GM18873 (cell line): ENCODE results near the gene RETREG2.
A peak's percentile ranks its signal among the peaks of the same experiment; 100 is the strongest.

ENCODE experiments used
- ATAC-seq: cut with Tn5 transposase; IDR thresholded peaks from one replicate; pipeline ENCODE4 v1.9.1; 2021; ENCODE audit warnings: mild to moderate bottlenecking, moderate library complexity, moderate number of reproducible peaks; ENCODE audit not compliant: unreplicated experiment, low FRiP score

RETREG2 gene

DNA sequence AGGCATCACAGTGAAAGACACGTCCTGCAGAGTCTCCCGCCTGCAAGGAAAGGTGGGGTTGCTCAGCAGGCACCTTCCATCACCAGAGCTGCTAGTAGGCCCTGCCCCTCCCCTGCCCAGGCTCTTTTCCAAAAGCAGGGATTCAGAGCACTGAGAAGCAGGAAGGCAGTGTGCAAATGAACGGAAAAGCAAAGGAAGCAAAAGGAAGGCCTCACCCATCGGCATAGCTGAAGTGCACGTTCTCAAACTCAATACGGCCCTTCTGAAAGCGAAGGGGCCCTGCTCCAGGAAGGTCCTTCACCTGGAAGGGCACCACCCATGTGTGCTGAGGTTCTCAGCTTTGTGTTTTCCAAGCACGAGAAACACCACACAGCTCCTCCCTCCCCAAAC, 34.9 kb downstream of the RETREG2 start:
- no peak for ATAC-seq

GRCh38 chr2:219213486-219214071, 35.5 kb downstream of the RETREG2 start:
- no peak for ATAC-seq

DNA sequence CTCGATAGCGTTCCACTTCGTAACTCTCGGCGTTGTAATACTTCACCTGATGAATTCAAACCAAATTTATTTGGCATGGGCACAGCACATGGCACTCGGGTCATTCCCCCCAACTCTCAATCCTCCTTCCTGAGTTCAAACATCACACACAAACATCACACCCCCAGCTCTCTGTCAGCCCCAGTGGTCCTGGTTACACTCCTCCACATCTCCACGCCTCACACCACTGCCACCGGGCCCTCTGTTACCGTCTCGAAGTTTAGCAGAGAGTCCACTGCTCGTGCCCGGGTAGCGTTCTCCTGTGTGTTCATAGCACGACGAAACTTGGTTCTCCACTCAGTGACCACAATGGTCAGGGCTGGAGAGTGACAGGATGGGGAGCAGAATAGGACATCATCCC, 36.1 kb downstream of the RETREG2 start:
- ATAC-seq = no peak

GRCh38 chr2:219214786-219215185, 36.7 kb downstream of the RETREG2 start:
- no peak for ATAC-seq

DNA sequence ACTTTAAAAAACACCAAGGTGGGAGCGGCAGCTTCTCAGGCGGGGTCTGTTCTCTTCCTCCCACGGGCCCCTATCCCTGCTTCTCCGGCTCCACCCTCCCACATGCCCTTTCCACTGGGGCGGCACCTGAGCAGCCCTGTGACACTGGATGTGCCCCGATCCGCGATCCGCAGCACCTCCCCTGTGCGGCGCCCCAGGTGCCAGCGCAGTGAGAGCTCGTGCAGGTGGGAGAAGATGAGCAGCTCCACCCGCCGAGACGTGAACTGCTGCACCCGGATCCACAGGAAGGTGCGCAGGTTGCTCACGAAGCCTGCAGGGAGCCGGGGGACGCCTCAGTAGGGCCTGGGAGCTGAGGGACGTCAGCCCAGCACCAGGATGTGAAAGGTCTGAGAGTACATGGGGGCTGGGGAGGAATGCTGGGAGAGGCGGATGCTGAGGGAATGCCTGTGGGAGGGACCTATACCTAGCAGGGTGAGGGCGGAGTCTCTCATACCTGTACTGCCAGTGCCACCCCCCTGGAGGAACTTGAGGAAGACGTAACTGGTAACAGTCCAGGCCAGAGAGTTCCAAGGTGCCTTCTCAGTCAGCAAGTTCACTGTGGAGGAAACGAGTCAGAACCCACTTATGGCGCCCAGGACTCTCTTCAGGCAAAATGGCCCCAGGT, 37.9 kb downstream of the RETREG2 start:
- ATAC-seq = no peak

DNA sequence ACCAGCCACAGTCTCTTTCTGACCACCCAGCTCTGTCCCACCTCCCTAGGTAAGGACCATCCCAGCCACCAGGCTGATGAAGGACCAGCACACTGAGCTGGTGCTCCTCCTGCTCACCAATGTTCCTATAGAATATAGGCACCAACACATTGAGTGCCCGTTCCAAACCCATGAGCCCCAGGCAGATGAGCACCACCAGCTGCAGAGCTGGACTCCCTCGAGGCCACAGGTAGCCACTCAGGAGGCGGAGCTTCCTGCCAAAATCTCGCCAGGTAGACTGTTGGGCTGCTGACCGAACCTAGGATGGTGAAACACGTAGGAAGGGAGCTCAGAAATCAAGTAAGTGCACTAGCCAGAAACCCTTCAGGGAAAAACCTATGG, 38.5 kb downstream of the RETREG2 start:
- ATAC-seq = no peak

DNA sequence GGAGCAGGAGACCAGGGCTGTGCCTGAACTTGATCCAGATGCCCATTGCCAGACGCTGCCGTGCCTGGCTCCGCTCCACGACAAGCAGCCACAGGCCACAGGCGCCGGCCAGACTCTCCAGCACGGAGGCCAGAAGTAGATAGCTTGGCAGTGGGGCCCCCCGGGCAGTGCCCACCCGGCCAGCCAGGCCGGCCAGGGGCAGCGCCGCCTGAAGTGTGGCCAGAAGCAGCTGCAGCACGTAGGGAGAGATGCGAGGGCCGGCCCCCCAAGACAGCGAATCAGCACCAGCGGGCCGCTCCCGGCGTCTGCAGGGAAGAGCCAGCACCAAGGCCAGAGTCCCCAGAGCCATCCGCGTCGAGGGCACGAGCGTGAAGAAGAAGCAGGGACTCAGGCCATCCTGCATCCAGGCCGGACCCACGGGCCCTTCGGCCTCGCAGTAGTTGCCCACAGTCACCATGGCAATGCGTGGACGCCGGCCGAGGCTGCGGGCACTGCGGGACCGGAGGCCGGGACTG, 40.2 kb downstream of the RETREG2 start:
- peak; percentile 26 for ATAC-seq

DNA sequence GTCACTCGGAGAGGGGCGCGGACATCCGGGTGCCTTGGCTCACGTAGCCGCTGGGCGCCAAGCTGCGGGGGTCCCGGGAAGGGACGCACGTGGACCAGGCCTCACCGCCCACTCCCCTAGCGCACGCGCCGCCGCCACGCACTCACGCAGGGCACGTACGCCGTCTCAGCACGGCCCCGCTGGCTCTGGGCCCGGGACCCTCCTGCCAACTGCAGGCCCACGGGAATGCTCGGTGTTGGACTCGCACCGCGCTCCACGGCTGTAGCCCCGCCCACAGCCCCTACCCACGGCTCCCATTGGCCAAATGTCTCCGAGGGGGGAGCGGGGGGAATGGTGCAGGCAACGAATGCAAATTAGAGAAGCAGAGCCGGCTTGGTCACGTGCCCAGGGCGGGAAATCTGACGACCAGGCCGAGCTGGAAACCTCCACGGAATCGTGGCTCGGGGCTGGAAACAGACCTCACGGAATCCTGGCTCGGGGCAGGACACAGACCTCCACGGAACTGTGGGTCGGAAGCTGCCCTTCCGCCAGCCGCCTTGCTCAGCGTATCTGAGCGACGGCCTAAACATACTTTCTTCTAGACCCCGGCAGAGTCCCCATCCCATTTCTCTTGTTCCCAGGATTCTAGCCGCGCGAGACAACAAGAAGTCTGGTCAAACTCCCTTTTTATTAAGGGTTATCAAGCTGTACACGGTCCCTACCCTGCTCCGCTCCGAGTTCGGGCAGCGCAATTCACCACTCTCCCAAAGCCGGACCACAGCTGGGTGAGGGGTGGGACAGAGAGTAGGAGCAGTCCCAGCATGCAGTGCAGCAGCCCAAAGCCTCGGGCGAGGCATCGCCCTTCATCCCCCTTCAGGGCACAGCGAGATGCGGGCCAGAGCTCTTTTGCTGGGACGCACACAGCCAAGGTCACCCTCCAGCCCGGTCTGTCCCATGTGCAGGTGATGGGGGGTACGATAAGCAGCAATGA, 40.9 kb downstream of the RETREG2 start, which contains the start of gene ABCB6:
TSS of gene ABCB6 (minus strand) at position 227 of the 970 bp plus-strand sequence. CDS start 285 bp downstream, outside the sequence.
- peak; percentile 51 for ATAC-seq

DNA sequence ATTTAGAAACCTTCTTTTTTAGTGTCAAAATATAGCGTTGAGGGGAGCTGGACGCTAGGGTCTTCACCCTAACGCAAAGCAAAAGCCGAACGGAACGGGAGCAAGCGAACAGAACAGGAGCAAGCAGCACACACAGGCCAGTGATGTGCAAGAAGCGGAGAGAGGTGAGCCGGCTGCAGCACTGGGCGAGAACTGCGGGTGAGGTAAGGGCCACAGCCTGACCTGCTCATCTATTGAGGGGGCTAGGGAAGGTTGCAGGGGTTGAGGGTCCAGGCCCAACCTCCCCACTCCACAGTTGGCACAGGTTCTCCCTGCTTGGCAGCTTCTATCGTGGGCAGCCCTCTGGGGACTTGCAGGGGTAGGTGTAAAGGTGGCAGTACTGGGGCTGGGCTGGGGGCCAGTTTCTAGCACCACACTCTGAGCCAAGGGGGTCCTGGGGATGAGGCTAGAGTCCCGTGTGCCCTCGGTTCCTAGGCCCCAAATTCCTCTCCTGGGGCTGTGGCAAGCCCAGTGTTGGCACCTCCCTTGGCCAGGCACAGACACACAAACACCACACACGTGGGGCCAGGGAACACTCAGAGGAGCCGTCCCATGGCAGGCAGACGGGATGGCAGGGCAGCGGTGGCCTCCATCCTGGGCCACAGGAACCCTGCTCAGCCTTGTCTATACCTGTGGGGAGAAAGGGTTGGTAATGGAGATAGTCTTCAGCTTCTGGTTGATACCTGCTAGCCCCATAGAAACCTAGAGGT, 41.9 kb downstream of the RETREG2 start:
- no peak for ATAC-seq

DNA sequence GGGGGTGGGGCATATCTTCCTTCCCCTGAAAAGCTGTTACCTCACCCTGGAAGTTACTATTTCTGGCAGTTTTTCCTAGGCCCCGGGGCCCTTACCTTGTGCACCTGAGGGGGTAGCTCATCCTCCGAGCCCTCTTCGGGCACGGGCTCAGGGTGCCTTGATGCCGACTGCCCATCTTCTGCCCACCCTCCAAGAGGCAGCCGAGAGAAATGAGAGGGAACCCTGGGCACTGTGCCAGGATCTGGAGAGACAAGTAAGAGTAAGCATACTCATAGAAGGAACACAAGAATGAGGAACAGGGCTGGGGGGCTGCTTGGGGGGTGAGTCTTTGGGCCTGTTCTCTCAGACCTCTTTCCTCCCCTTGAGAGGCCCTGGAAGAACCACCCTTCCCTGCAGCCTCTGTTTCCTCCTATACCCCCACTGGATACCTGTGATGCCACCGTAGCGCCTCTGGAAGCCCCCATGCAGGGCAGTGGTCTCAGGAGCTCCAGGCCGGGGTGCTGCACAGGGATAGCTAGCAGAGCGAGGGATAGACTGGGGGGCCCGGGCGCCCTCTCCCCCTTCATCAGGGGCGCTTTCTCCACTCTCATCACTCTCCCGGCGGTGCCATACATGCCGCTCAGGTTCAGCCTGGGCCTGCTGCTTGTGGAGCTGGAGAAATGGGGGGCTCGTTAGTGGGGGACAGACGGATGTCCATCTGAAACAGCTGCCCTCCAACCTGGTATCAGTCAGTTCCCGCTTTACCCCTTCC, 42.8 kb downstream of the RETREG2 start:
- no peak for ATAC-seq

DNA sequence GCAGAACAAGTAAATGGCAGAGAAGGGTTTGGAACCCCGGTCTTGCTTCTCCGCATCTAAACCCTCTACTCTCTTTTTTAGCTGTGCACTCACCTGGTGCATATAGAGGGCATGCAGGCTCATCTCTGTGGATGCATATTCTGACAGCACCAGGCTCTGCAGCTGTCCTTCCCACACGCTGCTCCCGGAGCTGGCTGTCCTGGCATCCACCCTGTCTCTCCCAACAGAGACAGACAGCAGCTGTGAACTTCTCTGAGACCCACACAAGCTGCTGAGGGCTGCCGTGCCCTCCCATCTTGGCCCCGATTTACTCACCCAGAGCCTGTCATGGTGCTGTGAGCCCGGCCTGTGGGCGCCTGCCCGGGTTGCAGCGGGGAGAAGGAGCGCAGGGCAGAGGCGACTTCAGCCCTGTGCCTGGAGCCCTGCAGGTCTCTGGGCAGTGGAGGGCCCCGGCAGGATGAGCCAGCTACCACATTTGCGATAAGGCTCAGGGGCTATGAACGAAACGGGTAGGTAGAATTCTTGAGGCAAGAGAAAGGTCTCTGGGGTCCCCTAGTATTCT, 44.0 kb downstream of the RETREG2 start:
- no peak for ATAC-seq

GRCh38 chr2:219223831-219224610, 45.9 kb downstream of the RETREG2 start:
- no peak for ATAC-seq

DNA sequence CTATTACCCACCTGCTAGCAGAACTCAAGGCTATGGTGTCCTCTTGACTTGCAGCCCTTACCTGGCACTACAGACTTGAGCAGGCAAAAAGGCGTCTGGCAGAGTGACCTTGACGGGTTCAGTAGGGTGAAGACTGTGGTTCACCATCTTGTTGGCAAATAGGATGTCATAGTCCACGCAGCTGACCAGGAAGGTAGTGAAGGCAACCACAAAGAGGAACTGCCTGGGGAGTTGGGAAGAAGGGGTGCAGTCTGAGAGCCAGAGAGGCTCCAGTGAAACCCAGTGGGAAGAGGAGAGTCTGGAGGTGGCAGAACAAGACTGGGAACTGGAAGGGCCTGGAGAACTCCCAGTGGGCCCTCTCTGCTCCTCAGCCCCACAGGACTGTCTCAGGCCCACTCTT, 47.3 kb downstream of the RETREG2 start:
- no peak for ATAC-seq

GRCh38 chr2:219228041-219228910, 50.2 kb downstream of the RETREG2 start:
- no peak for ATAC-seq

GRCh38 chr2:219228911-219229304, 50.8 kb downstream of the RETREG2 start:
- peak; percentile 0 for ATAC-seq

DNA sequence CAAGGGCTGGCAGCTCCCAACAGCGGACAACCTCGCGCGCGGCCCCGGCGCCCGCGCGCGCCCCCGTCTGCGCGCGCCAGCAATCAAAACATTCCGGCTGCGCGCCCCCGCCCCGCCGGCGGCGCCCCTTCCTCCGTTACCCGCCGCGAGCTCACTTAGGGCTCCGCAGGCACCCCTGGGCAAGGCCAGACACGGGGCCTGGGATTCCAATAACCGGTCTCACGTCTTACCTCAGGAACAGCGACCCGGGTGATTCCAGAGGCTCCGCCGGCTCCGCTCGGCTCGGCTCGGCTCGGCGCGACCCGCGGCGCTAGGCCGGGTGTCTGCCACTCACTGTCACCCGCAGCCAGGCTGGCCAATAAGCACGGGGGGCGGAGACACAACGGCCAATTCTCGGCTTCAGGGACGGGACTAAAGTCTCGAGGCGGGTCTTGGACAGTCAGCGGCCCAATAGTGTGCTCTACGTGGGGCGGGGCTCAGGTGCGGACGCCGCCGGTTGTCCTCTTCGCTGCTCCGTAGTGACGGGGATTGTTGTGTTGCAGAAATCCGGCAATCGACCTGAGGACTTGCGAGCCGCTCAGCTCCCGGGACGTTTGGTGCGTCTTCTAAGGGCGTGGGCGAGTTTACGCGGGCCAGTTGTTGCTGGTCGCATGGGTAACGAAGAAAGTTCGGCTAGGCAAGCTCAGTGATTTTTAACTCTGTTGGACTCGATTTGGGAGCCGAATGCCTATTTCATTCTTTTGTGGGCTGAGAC, 51.4 kb downstream of the RETREG2 start, which contains the start of the genes ANKZF1 and ATG9A:
TSS of gene ANKZF1 (plus strand) at position 502 of the 754 bp plus-strand sequence. CDS start 452 bp downstream, outside the sequence.
TSS of gene ATG9A (minus strand) at position 332 of the 754 bp plus-strand sequence. CDS start 1,612 bp downstream, outside the sequence.
- peak; percentile 95 for ATAC-seq
